Fibroblast of the aortic adventitia (primary cell): ENCODE data around the gene S100A11. TPM values are rescaled to one million over a fixed set of nuclear protein-coding genes. Genes with fewer than 3 reads are reported as not detected.
"Not testable (repeated sequence)": the region's sequence is repeated elsewhere in the genome, so short reads cannot be mapped to it uniquely, and the experiment has no call there.

Source experiments
- DNase-seq: peaks from one replicate; pipeline ENCODE4 v3.0.0-alpha.2; 2010; ENCODE audit warnings: low read depth
- H3K4me3 ChIP-seq: 2 replicates; pipeline ENCODE4 v1.5.1; 2011; ENCODE audit warnings: low read depth, mild to moderate bottlenecking, control low read depth, low read length, moderate library complexity
- CTCF ChIP-seq: IDR thresholded peaks from 2 replicates; pipeline ENCODE4 v1.5.1; 2011; ENCODE audit warnings: mild to moderate bottlenecking, low read length, control low read depth, inconsistent platforms; ENCODE audit not compliant: insufficient read depth
- total RNA-seq: library from RNA; depleted of rRNA; stranded (reverse); fragments of >200 nt; gene quantifications from 2 replicates; pipeline ENCODE4 v1.2.3, GENCODE V29; 2012; ENCODE audit warnings: low replicate concordance

The S100A11 gene
- 28.9 and 381 TPM in 2 replicates for total RNA-seq

GRCh38 chr1:152036267-152037216 is at the start of gene S100A11:
Gene S100A11 (minus strand): TSS chr1:152037004. CDS start chr1:152036915, 89 bp downstream.
- DNase-seq: peak; percentile 82
- peak within 1 kb of the TSS; percentile 95 for H3K4me3 ChIP-seq
- no peak for TF ChIP-seq CTCF

GRCh38 chr1:152084853-152085252 is 48.0 kb upstream of the S100A11 start:
- TF ChIP-seq CTCF: no peak
- no peak overlapping the region for H3K4me3 ChIP-seq

GRCh38 chr1:152081026-152081425 is 44.2 kb upstream of the S100A11 start:
- H3K4me3 ChIP-seq, DNase-seq: not testable (repeated sequence)

More at GRCh38 chr1:152084853-152085252, 48.0 kb upstream of the S100A11 start:
- no peak for DNase-seq

GRCh38 chr1:152080494-152080893 is 43.7 kb upstream of the S100A11 start:
- not testable (repeated sequence) for H3K4me3 ChIP-seq, DNase-seq

GRCh38 chr1:152078831-152079441 is 42.1 kb upstream of the S100A11 start:
- H3K4me3 ChIP-seq: no peak overlapping the region
- DNase-seq: no peak
- TF ChIP-seq CTCF: no peak

- DNase-seq: no peak
- H3K4me3 ChIP-seq: no peak overlapping the region
- TF ChIP-seq CTCF: no peak
These were observed 35.5 kb upstream of the S100A11 start for GRCh38 chr1:152072311-152072710.

GRCh38 chr1:152071123-152071522 is 34.3 kb upstream of the S100A11 start:
- no peak for DNase-seq
- no peak overlapping the region for H3K4me3 ChIP-seq
- no peak for TF ChIP-seq CTCF
